ENCODE data around the gene HLA-A. TPM values are rescaled to one million over a fixed set of nuclear protein-coding genes. Genes with fewer than 3 reads are reported as not detected.

Gene HLA-A
- total and polyA plus RNA-seq, 2 experiments from 2014 or later: 170 to 203 TPM

- H3K36me3 ChIP-seq (ENCODE audit: insufficient read depth): no peaks in the 10 kb centered on the region
- no peak for ATAC-seq
These were observed 6.9 kb upstream of the HLA-A start for GRCh38 chr6:29935273-29935955.

More at GRCh38 chr6:29935273-29935955, 6.9 kb upstream of the HLA-A start:
- H3K4me3 ChIP-seq: no peak overlapping the region
- no peak for TF ChIP-seq REST (IDR thresholded peaks at IDR 0.05; ENCODE audit: unreplicated experiment)
- TF ChIP-seq ZNF331 (CRISPR knock-in tag; IDR thresholded peaks at IDR 0.05; ENCODE audit: low read depth): no peak
- no peak for TF ChIP-seq ZNF462 (CRISPR knock-in tag; IDR thresholded peaks at IDR 0.05)
- TF ChIP-seq CREB1 (CRISPR knock-in tag; IDR thresholded peaks at IDR 0.05; ENCODE audit: low read depth): no peak
- TF ChIP-seq CTCF (conservative IDR thresholded peaks at IDR 0.05; ENCODE audit: low read depth in 2 of 2): no peak
- TF ChIP-seq ETS1 (IDR thresholded peaks at IDR 0.05): no peak
- no peak for TF ChIP-seq ZNF114 (CRISPR knock-in tag; IDR thresholded peaks at IDR 0.05)
- no peak for TF ChIP-seq EZH2phosphoT487 (IDR thresholded peaks at IDR 0.05; ENCODE audit: unreplicated experiment)
- no peak for TF ChIP-seq STAT1 (IDR thresholded peaks at IDR 0.05; ENCODE audit: unreplicated experiment)
- TF ChIP-seq JUNB (IDR thresholded peaks at IDR 0.05; ENCODE audit: unreplicated experiment): no peak
- no peak for TF ChIP-seq NANOG (IDR thresholded peaks at IDR 0.05; ENCODE audit: borderline replicate concordance)
- no peak for TF ChIP-seq POLR2AphosphoS5 (IDR thresholded peaks at IDR 0.05; ENCODE audit: low read depth)
- no peak for TF ChIP-seq EZH2 (IDR thresholded peaks at IDR 0.05; ENCODE audit: low read depth, unreplicated experiment)
- no peaks in the 10 kb centered on the region for H3K9me2 ChIP-seq (ENCODE audit: insufficient read depth)
- Mint-ChIP-seq H3K4me1 (peaks cover 10% of the 10 kb centered on the region), H3K27me3 (ENCODE audit: insufficient read depth, low read depth, poor library complexity) (no peaks in the 10 kb centered on the region), H3K4me3 (no peak overlapping the region), H3K27ac (no peak overlapping the region), H3K9me3 (peaks cover 25% of the 10 kb centered on the region), H3K36me3 (ENCODE audit: low read depth) (peaks cover 16% of the 10 kb centered on the region; the same call in 2 of the 3 replicates)
- H3K4me2 ChIP-seq: no peak overlapping the region
- no peaks in the 10 kb centered on the region for H3K4me1 ChIP-seq (ENCODE audit: insufficient read depth)
- no peaks in the 10 kb centered on the region for H4K20me1 ChIP-seq (replicated peaks; ENCODE audit: insufficient read depth)
- H3K27ac ChIP-seq (ENCODE audit: low read depth): no peak overlapping the region
- H3F3A ChIP-seq (replicated peaks; ENCODE audit: low read depth): no peaks in the 10 kb centered on the region
- no peak overlapping the region for H2AFZ ChIP-seq
- no peaks in the 10 kb centered on the region for H3K79me2 ChIP-seq (replicated peaks; ENCODE audit: insufficient read depth)
- H3K27me3 ChIP-seq (ENCODE audit: insufficient read depth): no peaks in the 10 kb centered on the region
- no peak for DNase-seq (ENCODE audit: low spot score)
